GM21576 (cell line): Measurements from ENCODE around the gene TP53I11.

ENCODE experiments used
- ATAC-seq: cut with Tn5 transposase; IDR thresholded peaks from one replicate; pipeline ENCODE4 v1.9.1; 2021; ENCODE audit warnings: mild to moderate bottlenecking, moderate library complexity; ENCODE audit not compliant: unreplicated experiment

Gene TP53I11

GRCh38 chr11:44916331-44916730, 34.4 kb downstream of the TP53I11 start:
- no peak for ATAC-seq

GRCh38 chr11:44915621-44916020, 35.1 kb downstream of the TP53I11 start:
- ATAC-seq: no peak

- no peak for ATAC-seq
These were observed 35.7 kb downstream of the TP53I11 start for GRCh38 chr11:44915004-44915403.

GRCh38 chr11:44914105-44914504, 36.6 kb downstream of the TP53I11 start:
- no peak for ATAC-seq

- no peak for ATAC-seq
These were observed 37.2 kb downstream of the TP53I11 start for GRCh38 chr11:44913502-44913901.

- ATAC-seq: no peak
These were observed 38.3 kb downstream of the TP53I11 start for GRCh38 chr11:44912270-44912987.

GRCh38 chr11:44911029-44911814, 39.5 kb downstream of the TP53I11 start:
- no peak for ATAC-seq

- no peak for ATAC-seq
These were observed 40.1 kb downstream of the TP53I11 start for GRCh38 chr11:44910591-44910990.

- ATAC-seq: no peak
These were observed 41.1 kb downstream of the TP53I11 start for GRCh38 chr11:44909557-44909956.

- no peak for ATAC-seq
These were observed 44.0 kb downstream of the TP53I11 start for GRCh38 chr11:44906649-44907048.

- ATAC-seq: no peak
These were observed 45.4 kb downstream of the TP53I11 start for GRCh38 chr11:44905131-44905866.

GRCh38 chr11:44904261-44905020, 46.2 kb downstream of the TP53I11 start:
- ATAC-seq: no peak

GRCh38 chr11:44903518-44903917, 47.2 kb downstream of the TP53I11 start:
- ATAC-seq: no peak

GRCh38 chr11:44903035-44903434, 47.6 kb downstream of the TP53I11 start:
- no peak for ATAC-seq

- ATAC-seq: no peak
These were observed 48.9 kb downstream of the TP53I11 start for GRCh38 chr11:44901786-44902185.

- no peak for ATAC-seq
These were observed 49.5 kb downstream of the TP53I11 start for GRCh38 chr11:44901120-44901633.

- ATAC-seq: no peak
These were observed 50.7 kb downstream of the TP53I11 start for GRCh38 chr11:44899959-44900358.

- no peak for ATAC-seq
These were observed 56.7 kb downstream of the TP53I11 start for GRCh38 chr11:44893846-44894617.

- no peak for ATAC-seq
These were observed 57.3 kb downstream of the TP53I11 start for GRCh38 chr11:44893308-44893822.

- ATAC-seq: no peak
These were observed 57.8 kb downstream of the TP53I11 start for GRCh38 chr11:44892843-44893242.
